HepG2 (cell line): ENCODE results near the gene RGR. TPM values are rescaled to one million over a fixed set of nuclear protein-coding genes. Genes with fewer than 3 reads are reported as not detected.

Source experiments
- ATF4 ChIP-seq, 2 experiments: fragments of 450-650 bp in 1 of 2; sonication (generic) in 1 of 2; formaldehyde crosslinking; IDR thresholded peaks; 2 replicates each; pipeline versions ENCODE4 v1.5.0 to v1.8.0; 2020 to 2022; ENCODE audit warnings: mild to moderate bottlenecking in 1 of 2, missing genetic modification reagents in 1 of 2
- DR1 ChIP-seq: sonication (generic); formaldehyde crosslinking; IDR thresholded peaks from 2 replicates; pipeline ENCODE4 v1.8.0; 2021; ENCODE audit warnings: mild to moderate bottlenecking, missing genetic modification reagents, inconsistent platforms
- EED ChIP-seq: sonication (generic); formaldehyde crosslinking; IDR thresholded peaks from 2 replicates; pipeline ENCODE4 v1.5.0; 2020; ENCODE audit warnings: mild to moderate bottlenecking, missing genetic modification reagents
- EZH2 ChIP-seq: conservative IDR thresholded peaks from 2 replicates; pipeline ENCODE4 v1.6.1; 2012; ENCODE audit warnings: mild to moderate bottlenecking, low read depth, low read length, moderate library complexity
- GATA4 ChIP-seq: sonication (generic); IDR thresholded peaks from 2 replicates; pipeline ENCODE4 v1.6.1; 2016; ENCODE audit warnings: antibody characterized with exemption, low read depth, borderline replicate concordance
- GATAD1 ChIP-seq: IDR thresholded peaks from 2 replicates; pipeline ENCODE4 v1.6.1; 2016; ENCODE audit warnings: missing genetic modification reagents, missing compliant biosample characterization
- HOXA7 ChIP-seq: sonication (generic); formaldehyde crosslinking; IDR thresholded peaks from 2 replicates; pipeline ENCODE4 v1.8.1; 2022; ENCODE audit warnings: mild to moderate bottlenecking, missing genetic modification reagents, moderate library complexity
- MYC ChIP-seq: sonication (generic); formaldehyde crosslinking; IDR thresholded peaks from 2 replicates; pipeline ENCODE4 v1.9.0; 2021; ENCODE audit warnings: missing genetic modification reagents, borderline replicate concordance
- NR2F6 ChIP-seq, 2 experiments: IDR thresholded peaks; 2 replicates each; pipeline ENCODE4 v1.6.1; 2016; ENCODE audit warnings: antibody characterized with exemption in 1 of 2, mild to moderate bottlenecking in 1 of 2
- POGZ ChIP-seq: sonication (generic); formaldehyde crosslinking; IDR thresholded peaks from 2 replicates; pipeline ENCODE4 v1.4.0; 2020; ENCODE audit warnings: mild to moderate bottlenecking, missing genetic modification reagents
- PRPF4 ChIP-seq: fragments of 200-400 bp; formaldehyde crosslinking; IDR thresholded peaks from 2 replicates; pipeline ENCODE4 v1.6.1; 2016; ENCODE audit warnings: low read length, low read depth; ENCODE audit not compliant: poor library complexity, severe bottlenecking
- RCOR2 ChIP-seq: IDR thresholded peaks from 2 replicates; pipeline ENCODE4 v1.6.1; 2016; ENCODE audit warnings: missing biosample characterization, missing genetic modification reagents
- SALL2 ChIP-seq: sonication (generic); formaldehyde crosslinking; IDR thresholded peaks from 2 replicates; pipeline ENCODE4 v1.8.1; 2023; ENCODE audit warnings: mild to moderate bottlenecking, missing genetic modification reagents, inconsistent platforms
- SOX6 ChIP-seq, 2 experiments: fragments of 450-650 bp in 1 of 2; sonication (generic) in 1 of 2; formaldehyde crosslinking in 1 of 2; IDR thresholded peaks; 2 replicates each; pipeline versions ENCODE4 v1.4.0 to v1.6.1; 2017 to 2020; ENCODE audit warnings: antibody characterized with exemption in 1 of 2, mild to moderate bottlenecking in 1 of 2, missing genetic modification reagents in 1 of 2
- TARDBP ChIP-seq: sonication (generic); formaldehyde crosslinking; IDR thresholded peaks from 2 replicates; pipeline ENCODE4 v1.8.0; 2022; ENCODE audit warnings: mild to moderate bottlenecking, missing genetic modification reagents
- TCF12 ChIP-seq, 2 experiments: fragments of 450-650 bp in 1 of 2; sonication (generic) in 1 of 2; formaldehyde crosslinking in 1 of 2; IDR thresholded peaks; 2 replicates each; pipeline versions ENCODE4 v1.6.1 to v1.8.0; 2017 to 2022; ENCODE audit warnings: antibody characterized with exemption in 1 of 2, mild to moderate bottlenecking in 1 of 2, missing genetic modification reagents in 1 of 2, moderate library complexity in 1 of 2
- XRCC5 ChIP-seq: fragments of 200-400 bp; formaldehyde crosslinking; optimal IDR thresholded peaks from 2 replicates; pipeline ENCODE3; 2017; ENCODE audit warnings: mild to moderate bottlenecking, low read length
- ZKSCAN5 ChIP-seq: sonication (generic); formaldehyde crosslinking; IDR thresholded peaks from 2 replicates; pipeline ENCODE4 v1.5.1; 2020; ENCODE audit warnings: mild to moderate bottlenecking, missing genetic modification reagents
- ZNF20 ChIP-seq: sonication (generic); formaldehyde crosslinking; IDR thresholded peaks from 2 replicates; pipeline ENCODE4 v1.4.0; 2020; ENCODE audit warnings: mild to moderate bottlenecking, moderate library complexity, missing genetic modification reagents
- ZNF263 ChIP-seq: sonication (generic); formaldehyde crosslinking; IDR thresholded peaks from 2 replicates; pipeline ENCODE4 v1.4.0; 2020; ENCODE audit warnings: missing genetic modification reagents
- ZNF607 ChIP-seq: sonication (generic); formaldehyde crosslinking; IDR thresholded peaks from 2 replicates; pipeline ENCODE4 v1.5.1; 2020; ENCODE audit warnings: missing genetic modification reagents, mild to moderate bottlenecking, borderline replicate concordance
- ZNF7 ChIP-seq: IDR thresholded peaks from 2 replicates; pipeline ENCODE4 v1.6.1; 2016; ENCODE audit warnings: missing biosample characterization, missing genetic modification reagents
- ZNF704 ChIP-seq: sonication (generic); formaldehyde crosslinking; IDR thresholded peaks from 2 replicates; pipeline ENCODE4 v1.8.1; 2023; ENCODE audit warnings: mild to moderate bottlenecking, inconsistent platforms, moderate library complexity, missing genetic modification reagents, borderline replicate concordance
- ZNF709 ChIP-seq: sonication (generic); formaldehyde crosslinking; IDR thresholded peaks from 2 replicates; pipeline ENCODE4 v1.5.0; 2020; ENCODE audit warnings: mild to moderate bottlenecking, missing genetic modification reagents
- ZNF772 ChIP-seq: sonication (generic); formaldehyde crosslinking; IDR thresholded peaks from 2 replicates; pipeline ENCODE4 v1.5.0; 2020; ENCODE audit warnings: mild to moderate bottlenecking, missing genetic modification reagents
- polyA plus RNA-seq, 8 experiments: library from polyadenylated mRNA; depleted of rRNA in 3 of 8; stranded (reverse) in 7 of 8; unstranded in 1 of 8; fragments of >200 nt; fragmentation: Illumina TruSeq in 4 of 8; extraction: Trizol in 4 of 8; gene quantifications; 2 replicates each; pipeline versions ENCODE4 v1.2.1 to v1.2.3, GENCODE V29; 2011 to 2016; ENCODE audit warnings: low read depth in 4 of 8, missing spikeins in 1 of 8, mixed read lengths in 1 of 8; ENCODE audit not compliant: insufficient read depth in 1 of 8
- total RNA-seq, 5 experiments: library from RNA; depleted of rRNA; stranded (reverse); fragments of >200 nt; fragmentation: Illumina TruSeq; extraction: Trizol; gene quantifications; 2 replicates each; pipeline ENCODE4 v1.2.3, GENCODE V29; 2016; ENCODE audit warnings: low read depth in 1 of 5
- TF ChIP-seq, protein P1 (sequence below): sonication (generic); formaldehyde crosslinking; conservative IDR thresholded peaks from 2 replicates; pipeline ENCODE4 v1.4.0; 2020; ENCODE audit warnings: mild to moderate bottlenecking, missing genetic modification reagents, moderate library complexity

RGR gene
- total and polyA plus RNA-seq, 2 of the 13 experiments (the other 11 are each of a cell fraction or from before 2014, with no cell fraction given): 0.69 to 0.71 TPM

DNA sequence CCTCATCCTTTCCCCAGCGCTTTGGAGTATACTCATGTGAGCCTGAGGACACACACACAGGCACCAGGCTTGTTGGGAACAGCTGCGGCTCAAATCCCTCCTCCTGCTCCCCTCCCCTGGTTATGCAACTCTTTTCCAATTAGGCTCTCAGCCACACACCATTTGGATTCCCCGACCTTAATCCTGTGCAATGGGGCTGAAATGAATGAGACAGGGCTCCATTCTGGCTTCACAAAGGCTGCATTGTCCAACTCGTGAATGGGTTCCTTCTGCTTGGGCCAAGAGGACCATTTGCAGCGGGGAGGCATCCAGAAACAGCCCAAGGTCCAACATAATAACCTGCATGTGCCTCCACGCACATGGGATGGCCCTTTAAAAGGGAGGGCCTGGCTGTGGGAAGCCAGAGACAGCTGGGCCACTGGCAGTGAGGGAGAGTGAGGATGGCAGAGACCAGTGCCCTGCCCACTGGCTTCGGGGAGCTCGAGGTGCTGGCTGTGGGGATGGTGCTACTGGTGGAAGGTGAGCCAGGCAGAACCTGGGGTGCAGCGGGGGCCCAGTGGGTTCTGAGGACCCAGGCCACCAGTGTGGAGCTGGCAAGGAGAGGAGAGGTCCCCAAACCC lies at the start of gene RGR (continued):
- TF ChIP-seq, protein P1, sequence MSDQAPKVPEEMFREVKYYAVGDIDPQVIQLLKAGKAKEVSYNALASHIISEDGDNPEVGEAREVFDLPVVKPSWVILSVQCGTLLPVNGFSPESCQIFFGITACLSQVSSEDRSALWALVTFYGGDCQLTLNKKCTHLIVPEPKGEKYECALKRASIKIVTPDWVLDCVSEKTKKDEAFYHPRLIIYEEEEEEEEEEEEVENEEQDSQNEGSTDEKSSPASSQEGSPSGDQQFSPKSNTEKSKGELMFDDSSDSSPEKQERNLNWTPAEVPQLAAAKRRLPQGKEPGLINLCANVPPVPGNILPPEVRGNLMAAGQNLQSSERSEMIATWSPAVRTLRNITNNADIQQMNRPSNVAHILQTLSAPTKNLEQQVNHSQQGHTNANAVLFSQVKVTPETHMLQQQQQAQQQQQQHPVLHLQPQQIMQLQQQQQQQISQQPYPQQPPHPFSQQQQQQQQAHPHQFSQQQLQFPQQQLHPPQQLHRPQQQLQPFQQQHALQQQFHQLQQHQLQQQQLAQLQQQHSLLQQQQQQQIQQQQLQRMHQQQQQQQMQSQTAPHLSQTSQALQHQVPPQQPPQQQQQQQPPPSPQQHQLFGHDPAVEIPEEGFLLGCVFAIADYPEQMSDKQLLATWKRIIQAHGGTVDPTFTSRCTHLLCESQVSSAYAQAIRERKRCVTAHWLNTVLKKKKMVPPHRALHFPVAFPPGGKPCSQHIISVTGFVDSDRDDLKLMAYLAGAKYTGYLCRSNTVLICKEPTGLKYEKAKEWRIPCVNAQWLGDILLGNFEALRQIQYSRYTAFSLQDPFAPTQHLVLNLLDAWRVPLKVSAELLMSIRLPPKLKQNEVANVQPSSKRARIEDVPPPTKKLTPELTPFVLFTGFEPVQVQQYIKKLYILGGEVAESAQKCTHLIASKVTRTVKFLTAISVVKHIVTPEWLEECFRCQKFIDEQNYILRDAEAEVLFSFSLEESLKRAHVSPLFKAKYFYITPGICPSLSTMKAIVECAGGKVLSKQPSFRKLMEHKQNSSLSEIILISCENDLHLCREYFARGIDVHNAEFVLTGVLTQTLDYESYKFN (CRISPR knock-in tag): 0 out of 2 replicates have a peak, but pooled peaks have one; percentile 22
- TF ChIP-seq TCF12 (IDR thresholded peaks at IDR 0.05): no peak
- TF ChIP-seq TCF12 (CRISPR knock-in tag; IDR thresholded peaks at IDR 0.05): no peak
- no peak for TF ChIP-seq ZNF772
- TF ChIP-seq ZKSCAN5 (CRISPR knock-in tag): no peak
- TF ChIP-seq PRPF4: no peak
- TF ChIP-seq MYC (CRISPR knock-in tag): peak; percentile 60; the same call in 1 of the 2 replicates
- no peak for TF ChIP-seq ZNF704 (CRISPR knock-in tag)
- TF ChIP-seq GATA4: no peak
- no peak for TF ChIP-seq EZH2
- no peak for TF ChIP-seq NR2F6 (IDR thresholded peaks at IDR 0.05)
- TF ChIP-seq NR2F6 (CRISPR knock-in tag; IDR thresholded peaks at IDR 0.05): no peak
- TF ChIP-seq ZNF263 (CRISPR knock-in tag): no peak
- TF ChIP-seq ZNF7 (CRISPR knock-in tag): no peak
- TF ChIP-seq EED (CRISPR knock-in tag): no peak
- no peak for TF ChIP-seq SALL2 (CRISPR knock-in tag)
- 0 out of 2 replicates have a peak, but pooled peaks have one; percentile 42 for TF ChIP-seq POGZ (CRISPR knock-in tag)
- no peak for TF ChIP-seq TARDBP
- TF ChIP-seq DR1: peak; percentile 30; the same call in 1 of the 2 replicates
- TF ChIP-seq GATAD1 (CRISPR knock-in tag): no peak
- no peak for TF ChIP-seq HOXA7 (CRISPR knock-in tag)
- no peak for TF ChIP-seq ZNF709 (CRISPR knock-in tag)
- TF ChIP-seq RCOR2: no peak
- TF ChIP-seq XRCC5: peak; percentile 48
- no peak for TF ChIP-seq ATF4 (CRISPR knock-in tag; IDR thresholded peaks at IDR 0.05)
- TF ChIP-seq SOX6 (IDR thresholded peaks at IDR 0.05): no peak
- peak; percentile 57 for TF ChIP-seq SOX6 (CRISPR knock-in tag; IDR thresholded peaks at IDR 0.05)
- no peak for TF ChIP-seq ZNF20
- no peak for TF ChIP-seq ZNF607
